GM19455 (cell line): Measurements from ENCODE around the gene RABGGTA.
A peak's percentile ranks its signal among the peaks of the same experiment; 100 is the strongest.

Experiments
- ATAC-seq: cut with Tn5 transposase; IDR thresholded peaks from one replicate; pipeline ENCODE4 v1.9.1; 2021; ENCODE audit not compliant: unreplicated experiment

The RABGGTA gene

GRCh38 chr14:24304019-24304387 lies 32.6 kb upstream of the RABGGTA start:
- no peak for ATAC-seq

GRCh38 chr14:24300326-24300980 lies 29.1 kb upstream of the RABGGTA start:
- no peak for ATAC-seq

- peak; percentile 81 for ATAC-seq
Measured at GRCh38 chr14:24299255-24300191, 28.1 kb upstream of the RABGGTA start, which contains the start of the genes DHRS1 and NOP9. TSS of gene DHRS1 (minus strand) at chr14:24299780. CDS start at chr14:24299106, 674 bp downstream. TSS of gene NOP9 (plus strand) at chr14:24299850. CDS start at chr14:24299955, 105 bp downstream.

DNA sequence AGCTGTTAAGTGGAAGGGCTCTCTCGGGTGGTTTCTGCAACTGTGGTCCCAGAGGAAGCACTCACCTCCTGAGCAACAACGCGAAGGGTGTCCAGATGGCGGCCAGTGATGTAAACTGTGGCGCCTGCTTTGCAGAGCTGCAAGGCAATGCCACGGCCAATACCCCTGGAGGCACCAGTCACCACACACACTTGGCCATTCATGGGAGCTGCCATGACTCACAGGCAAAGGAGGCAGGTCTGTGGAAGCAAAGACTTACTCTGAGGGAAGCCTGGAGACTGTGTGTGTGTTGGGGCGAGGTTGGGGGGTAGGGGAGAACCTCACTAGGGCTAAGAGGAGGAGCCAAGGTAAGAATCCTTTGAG lies 27.5 kb upstream of the RABGGTA start:
- ATAC-seq, result no peak

DNA sequence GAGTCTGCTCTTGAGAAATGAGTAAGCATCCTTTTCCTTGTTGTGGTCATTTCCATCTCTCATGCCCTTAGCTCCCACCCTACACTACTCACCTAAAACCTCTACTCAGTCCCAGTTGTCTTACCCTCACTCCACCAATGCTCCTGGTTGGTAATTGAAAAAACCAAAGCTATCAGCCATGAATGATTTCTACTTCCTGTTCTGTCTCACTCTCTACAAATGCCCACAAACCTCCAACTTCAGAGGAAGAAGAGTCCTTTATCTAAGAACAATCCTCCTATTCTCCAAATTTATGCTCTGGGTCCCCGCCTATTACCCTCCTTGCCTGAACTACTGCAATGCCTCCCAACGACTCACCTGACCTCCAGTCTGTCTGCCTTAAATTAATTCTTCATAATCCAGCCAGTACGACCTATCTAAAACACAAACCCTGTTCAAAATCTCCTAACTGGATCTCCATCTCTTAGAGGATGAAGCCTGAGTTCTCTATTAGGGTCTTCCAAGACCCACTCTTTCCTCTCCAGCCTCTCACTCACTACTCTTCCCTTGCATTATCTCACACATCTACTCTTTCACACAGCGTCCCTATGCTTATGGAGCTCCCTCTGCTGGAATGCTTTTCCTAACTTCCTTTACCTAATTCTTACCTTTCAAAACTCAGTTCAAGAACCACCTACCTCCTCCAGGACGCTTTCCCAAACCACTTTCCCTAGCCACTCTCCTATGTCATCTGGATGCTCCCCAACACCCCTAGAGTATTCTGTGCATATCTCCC lies 26.0 kb upstream of the RABGGTA start:
- no peak for ATAC-seq

- no peak for ATAC-seq
Measured at GRCh38 chr14:24296341-24297157, 25.2 kb upstream of the RABGGTA start.

DNA sequence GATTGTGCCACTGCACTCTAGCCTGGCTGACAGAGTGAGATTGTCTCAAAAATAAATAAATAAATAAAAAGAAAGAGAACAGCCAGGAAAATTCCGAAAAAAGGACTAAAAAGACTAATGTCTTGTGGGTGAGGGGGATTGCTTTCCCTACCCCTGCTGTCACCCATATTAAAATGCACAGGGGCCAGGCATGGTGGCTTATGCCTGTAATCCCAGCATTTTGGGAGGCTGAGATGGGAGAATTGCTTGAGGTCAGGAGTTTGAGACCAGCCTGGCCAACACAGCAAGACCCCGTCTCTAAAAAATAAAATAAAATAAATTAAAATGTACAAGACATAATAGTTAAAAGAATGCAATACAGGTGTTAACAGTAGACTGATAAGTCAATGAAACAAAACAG lies 22.1 kb upstream of the RABGGTA start:
- ATAC-seq, result no peak

- ATAC-seq, result no peak
Measured at GRCh38 chr14:24292118-24292807, 20.9 kb upstream of the RABGGTA start.

- ATAC-seq, result no peak
Measured at GRCh38 chr14:24291446-24292117, 20.2 kb upstream of the RABGGTA start.

DNA sequence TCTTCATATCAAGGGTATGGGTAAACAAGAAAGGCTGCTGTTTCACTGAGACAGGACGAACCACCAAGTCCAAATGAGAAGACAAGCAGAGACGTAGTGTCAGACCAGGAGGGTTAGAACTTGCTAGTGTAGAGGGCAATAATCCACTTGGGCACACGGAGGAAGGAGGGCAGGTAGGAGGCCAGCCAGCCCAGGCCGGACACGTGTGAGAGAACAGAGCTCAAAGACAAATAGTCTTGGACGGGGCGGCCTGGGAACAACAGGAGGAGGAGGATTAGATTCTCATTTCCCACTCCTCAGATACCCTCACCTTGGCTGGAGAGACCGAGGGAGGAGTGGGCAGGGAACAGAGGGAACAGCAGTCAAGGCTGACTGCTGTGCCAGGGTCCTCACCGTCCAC lies 19.3 kb upstream of the RABGGTA start:
- no peak for ATAC-seq

GRCh38 chr14:24289649-24290280 lies 18.4 kb upstream of the RABGGTA start:
- ATAC-seq, result no peak

DNA sequence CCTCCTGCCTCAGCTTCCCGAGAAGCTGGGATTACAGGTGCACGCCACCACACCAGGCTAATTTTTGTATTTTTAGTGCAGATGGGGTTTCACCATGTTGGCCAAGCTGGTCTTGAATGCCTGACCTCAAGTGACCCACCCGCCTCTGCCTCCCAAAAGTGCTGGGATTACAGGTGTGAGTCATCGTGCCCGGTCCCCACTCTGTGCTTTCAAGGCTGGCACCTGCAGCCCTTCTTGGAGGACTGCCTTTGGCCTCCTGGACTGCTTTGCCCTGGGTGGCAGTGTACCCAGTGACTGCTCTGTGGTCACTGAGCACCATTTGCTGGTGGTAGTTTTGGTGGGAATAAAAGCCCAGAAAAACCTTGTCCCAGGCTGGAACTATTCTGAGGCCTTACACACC lies 15.6 kb upstream of the RABGGTA start:
- no peak for ATAC-seq

GRCh38 chr14:24285351-24285750 lies 14.0 kb upstream of the RABGGTA start:
- no peak for ATAC-seq

DNA sequence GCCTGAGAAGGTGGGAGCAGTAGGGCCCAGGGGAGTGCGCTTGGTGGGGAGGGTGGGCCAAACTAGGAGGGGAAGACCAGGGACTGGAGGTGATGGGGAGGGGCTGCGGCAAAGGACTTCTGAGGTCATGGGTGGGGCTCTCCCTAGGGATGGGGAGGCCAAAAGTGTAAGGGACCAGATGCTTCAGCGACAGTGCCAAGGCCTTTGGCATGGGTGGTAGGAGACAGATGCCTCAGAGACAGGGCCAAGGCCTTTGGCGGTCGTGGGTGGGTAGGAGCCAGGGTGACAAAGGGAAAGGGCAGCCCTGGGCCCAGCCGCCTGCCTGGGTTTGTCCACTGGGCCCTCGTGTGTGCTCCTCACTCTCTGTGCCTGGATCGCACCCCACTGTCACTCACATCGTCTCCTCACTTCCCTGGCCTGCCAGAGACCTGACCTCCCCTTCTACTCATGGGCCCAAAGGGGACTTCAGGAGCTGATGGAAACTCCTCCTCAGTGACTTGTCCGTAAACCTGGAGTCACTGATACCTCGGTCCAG lies 13.2 kb upstream of the RABGGTA start:
- ATAC-seq, result no peak

DNA sequence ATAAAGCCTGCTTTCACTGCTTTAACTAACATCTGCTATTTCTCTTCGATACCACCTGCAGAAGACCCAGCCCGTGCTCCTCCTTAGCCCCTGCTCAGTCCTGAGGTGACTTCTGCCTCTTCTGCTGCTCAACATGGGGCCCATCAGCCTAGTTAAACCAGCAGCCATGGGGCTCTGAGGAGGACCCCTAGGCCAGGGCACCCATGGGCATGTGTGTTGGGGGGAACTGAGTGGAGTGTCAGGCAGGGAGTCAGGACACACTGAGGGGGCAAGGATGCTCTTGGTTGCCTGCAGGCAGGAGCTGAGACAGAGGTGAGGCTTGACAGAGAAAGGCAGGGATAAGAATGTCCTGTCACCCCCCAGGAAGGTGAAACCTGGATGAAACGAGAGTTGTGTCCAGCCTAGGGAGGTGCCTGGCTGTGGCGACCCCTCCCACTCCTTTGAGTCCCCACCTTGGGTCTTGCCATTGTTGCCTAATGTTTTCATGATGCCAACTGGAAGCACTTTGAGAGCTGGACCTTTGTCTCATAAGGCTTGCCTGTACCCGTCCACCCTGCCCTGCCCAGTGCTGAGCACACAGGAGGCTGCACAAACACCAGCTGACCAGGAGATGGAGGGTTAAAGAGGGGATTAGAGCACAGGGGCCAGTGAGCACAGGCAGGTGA lies 12.5 kb upstream of the RABGGTA start:
- no peak for ATAC-seq

DNA sequence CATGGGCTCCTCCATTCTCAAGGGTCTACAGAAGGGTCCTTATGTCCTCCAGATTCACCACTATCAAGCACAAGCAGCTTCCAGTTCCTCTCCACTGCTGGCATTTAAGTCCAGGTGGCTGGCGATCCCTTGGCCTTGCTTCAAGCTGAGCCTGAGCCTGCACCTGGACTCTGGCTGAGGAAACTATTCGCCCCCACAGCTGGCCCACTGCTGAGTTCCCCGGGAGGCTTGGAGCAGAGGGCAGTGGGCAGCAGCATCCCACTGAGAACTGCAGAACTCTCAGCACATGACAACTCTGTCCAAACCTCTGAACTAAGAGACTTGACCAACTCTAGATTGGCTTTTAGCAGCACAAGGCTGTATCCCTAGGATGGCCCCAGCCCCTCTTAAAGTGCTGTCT lies 11.3 kb upstream of the RABGGTA start:
- no peak for ATAC-seq

GRCh38 chr14:24281636-24282035 lies 10.2 kb upstream of the RABGGTA start:
- ATAC-seq, result no peak

- no peak for ATAC-seq
Measured at GRCh38 chr14:24280797-24281460, 9.5 kb upstream of the RABGGTA start.
